ENCODE measurements around the gene PPP2R3A.

PPP2R3A gene

DNA sequence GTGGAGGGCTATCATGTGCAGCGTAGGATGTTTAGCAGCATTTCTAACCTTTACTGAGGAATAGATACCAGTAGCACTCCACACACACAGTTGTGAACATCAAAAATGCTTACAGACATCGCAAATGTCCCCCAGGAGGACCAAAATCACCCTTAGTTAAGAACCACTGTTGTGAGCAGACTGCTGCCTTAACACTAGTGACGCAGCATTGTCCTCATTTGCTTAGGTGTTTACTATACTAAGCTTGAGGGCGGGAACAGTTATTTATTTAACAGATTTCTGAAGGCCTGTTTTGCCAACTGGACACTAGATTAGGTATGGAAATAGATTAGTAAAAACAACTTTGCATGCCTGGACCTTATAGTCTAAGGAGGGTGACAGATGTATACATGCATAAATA lies 2.3 kb downstream of the PPP2R3A start:
- no peak for DNase-seq (ENCODE audit: low spot score)

DNA sequence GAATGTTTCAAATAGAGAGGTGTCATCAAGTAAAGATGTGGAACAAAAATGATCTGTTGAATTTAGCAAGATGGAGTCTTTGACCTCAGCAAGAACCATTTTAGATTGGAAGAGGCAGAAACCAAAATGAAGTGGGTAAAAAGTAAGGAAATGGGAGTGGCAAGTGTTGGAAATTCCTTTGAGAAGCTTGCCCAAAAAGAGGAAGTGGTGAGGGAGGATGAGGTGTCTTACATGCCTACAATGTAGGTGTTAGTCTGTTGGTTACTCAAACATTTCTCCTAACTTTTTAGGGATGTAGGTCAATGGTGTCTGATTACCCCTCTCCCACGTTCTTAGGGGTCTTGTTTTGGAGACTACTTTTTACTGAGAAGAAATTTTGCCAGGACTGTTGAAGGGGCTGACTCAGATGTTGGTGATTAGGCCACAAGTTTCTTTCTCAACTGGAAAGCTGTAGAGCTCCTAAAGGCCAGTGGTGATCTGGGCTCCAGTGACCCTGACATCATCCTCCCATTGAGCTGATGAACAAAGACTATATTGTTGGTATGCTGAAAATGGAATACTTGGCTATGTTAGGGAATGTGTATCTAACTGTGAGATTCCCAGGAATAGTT lies 5.1 kb downstream of the PPP2R3A start:
- peak; percentile 13 for DNase-seq (ENCODE audit: low spot score)

DNA sequence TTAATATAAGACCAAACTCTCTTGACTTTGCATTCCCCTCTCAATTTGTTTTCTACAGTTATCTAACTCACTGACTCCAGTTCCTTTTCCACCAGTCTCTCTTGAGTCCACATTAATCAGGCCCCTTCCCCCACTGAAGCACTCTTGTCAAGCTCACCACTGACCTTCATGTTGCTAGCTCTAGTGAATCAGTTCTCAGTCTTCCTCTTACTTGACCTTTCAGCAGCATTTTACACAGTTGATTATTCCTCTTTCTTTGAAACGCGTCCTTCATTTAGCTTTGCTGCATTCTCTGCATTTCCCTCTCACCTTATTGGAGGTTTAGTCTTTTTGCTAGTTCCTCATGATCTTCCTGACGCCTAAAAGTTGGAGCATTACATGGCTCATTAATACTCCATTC lies 8.3 kb downstream of the PPP2R3A start:
- DNase-seq (ENCODE audit: low spot score) = no peak

DNA sequence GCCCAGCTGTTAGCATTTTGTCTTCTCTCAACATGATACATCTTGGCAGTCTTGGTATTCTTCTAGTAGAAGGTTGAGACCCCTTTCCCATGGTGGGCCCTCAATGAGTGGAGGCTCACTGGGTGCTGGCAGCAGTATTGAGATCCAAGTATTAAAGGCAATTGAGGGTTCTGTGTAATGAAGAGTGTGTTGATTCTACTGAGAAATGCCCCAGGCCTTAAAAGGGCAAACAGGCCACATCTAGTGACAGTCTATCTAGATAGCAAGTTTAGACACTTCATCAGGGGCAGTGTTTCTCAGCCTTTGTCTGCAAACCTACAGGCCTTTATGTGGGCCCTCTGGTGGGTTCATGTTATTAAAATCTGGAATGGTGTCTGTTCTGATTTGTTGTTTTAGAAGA lies 9.5 kb downstream of the PPP2R3A start:
- DNase-seq (ENCODE audit: low spot score) = no peak

DNA sequence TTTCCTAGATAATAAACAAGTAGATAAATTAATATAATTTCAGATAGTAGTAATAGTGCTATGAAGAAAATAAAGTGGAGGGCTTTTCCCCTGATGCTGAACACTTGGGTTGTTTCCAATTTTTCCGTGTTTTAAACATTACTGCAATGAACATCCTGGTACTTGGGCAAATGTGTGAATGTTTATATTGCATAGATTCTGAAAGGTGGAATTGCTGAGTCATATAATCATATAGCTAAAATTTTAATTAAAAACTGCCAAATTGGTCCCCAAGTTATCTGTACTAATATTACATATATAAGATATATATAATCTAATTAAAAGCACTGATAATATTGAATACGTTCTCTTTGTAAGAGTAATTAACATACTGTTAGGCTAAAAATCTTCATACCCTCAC lies 10.0 kb downstream of the PPP2R3A start:
- DNase-seq (ENCODE audit: low spot score) = no peak

DNA sequence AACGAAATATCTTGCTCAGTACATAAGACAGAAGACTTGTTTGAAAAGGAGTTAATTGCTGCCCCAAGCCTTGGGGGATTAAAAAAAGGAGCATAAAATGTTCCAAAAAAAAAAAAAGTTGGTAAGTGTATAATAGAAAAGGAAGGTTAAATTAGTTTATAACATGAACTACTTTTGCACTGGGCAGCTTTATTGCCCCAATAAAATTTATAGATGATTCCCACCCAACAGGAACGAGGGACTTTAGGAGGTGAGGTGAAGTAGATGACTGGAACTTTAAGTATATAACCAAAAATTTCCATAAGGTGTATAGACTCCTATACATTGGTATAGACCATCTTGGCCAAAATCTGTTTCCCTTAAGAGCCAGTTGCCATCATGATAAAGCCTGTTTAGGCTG lies 14.8 kb downstream of the PPP2R3A start:
- no peak for DNase-seq (ENCODE audit: low spot score)

DNA sequence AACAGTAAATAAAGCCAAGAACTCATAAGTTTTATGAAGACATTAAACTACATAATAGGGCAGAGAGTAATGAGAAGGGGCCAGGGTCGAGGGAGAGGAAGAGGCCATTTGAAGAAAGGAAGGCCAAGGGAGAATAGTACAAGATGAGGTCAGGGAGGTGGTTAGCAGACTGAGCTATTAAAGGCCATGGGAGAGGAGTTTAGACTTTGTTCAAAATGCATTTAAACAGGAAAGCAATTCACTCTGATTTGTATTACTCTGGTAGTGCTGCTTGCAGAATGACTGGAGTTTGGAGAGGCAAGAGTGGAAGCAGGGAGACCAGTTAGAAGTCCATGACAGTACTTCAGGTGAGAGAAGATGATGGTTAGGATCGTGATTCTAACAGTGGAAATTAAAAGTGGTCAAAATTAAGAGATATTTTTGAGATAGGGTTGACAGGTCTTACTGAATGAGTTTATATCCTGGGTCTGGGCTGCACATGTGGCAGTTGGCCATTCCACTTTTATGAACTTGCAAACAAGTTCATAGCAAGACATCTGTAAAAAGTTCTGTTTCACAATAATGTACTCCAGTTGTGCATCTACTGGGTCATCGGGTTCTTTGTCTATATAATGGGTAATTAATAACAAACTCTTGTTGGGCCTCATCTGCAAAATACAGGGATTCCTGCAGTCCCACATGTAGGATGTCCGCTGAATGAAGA lies 16.3 kb downstream of the PPP2R3A start:
- DNase-seq (ENCODE audit: low spot score) = no peak

DNA sequence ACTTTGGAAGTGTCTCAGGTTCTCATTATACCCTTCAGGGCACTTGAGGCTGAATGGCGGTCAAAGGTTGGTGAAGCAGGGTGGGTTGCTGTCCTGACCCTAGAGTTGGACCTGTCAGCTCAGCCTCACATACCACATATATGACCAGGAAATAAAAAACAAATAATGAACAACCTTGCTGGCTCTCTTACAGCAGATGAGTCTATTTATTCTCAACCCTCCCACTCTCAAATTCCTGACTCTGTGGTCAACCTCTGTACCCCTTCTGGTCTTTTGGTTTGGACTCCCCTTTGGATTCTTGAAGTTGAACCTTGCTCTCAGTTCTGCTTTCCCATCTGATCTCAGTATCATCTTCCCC lies 16.9 kb downstream of the PPP2R3A start:
- peak; percentile 16 for DNase-seq (ENCODE audit: low spot score)

DNA sequence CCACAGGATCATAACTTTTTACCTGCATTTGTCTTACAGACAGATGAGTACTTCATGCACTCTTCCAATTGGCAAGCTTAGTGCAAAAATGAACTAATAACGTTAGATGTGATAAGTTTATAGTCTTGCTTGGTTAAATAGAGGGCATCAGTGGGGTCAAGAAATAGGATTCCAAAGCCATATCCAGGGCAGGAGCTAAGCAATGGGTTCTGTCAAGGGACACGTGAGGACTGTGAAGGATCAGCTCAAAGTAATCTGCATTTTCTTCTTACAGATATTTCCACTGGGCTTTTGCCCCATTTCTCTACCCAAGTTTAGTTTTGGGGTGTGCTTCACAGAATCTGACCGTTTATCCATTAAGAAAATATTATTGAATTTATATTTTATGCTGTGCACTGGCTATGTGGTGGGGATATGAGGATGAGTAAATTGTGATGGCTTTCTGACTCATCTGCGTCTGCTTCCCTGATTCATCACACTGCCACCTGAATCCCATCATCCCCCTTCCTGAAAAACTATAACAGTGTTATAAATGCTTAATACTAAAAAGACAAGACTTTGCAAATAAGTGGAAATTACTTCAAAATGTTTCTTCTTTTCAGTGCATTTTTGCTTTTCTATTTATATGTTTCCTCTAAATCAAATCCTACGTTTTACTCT lies 17.5 kb downstream of the PPP2R3A start:
- peak; percentile 52 for DNase-seq (ENCODE audit: low spot score)

DNA sequence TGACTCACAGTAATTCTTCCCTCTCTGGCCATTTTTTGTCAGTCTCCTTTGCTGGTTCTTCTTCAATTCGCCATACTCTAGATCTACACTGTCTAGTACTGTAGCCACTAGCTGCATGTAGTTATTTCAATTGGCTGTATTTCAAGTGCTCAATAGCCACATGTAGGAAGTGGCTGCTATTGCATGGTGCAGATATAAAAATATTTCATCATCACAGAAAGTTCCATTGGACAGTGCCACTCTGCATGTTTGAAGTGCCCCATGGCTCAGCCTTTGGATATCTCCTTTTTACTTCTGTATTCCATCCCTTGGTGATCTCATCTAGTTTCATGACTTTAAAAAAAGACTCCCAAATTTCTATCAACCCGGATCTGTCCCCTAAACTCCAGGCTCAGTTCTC lies 22.1 kb downstream of the PPP2R3A start:
- DNase-seq (ENCODE audit: low spot score) = no peak

DNA sequence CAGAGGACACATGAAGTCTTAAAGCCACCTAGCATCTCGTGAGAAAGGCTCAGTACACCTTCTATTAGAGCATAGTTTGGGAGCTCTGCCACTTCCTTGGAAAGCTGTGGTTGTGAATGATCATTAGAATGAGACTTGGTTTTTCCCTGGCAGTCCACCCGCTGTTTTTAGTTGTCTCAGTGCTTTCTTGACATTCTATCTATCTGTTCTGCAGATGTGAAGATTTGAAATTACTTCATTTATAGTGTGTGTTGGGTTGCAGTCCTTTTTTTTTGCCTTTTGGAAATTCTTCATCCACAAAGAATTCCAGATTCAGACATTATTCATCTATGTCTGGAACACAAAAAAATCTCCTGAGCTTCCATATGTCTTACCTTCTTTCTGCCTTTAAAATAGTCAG lies 23.7 kb downstream of the PPP2R3A start:
- peak; percentile 47 for DNase-seq (ENCODE audit: low spot score)

DNA sequence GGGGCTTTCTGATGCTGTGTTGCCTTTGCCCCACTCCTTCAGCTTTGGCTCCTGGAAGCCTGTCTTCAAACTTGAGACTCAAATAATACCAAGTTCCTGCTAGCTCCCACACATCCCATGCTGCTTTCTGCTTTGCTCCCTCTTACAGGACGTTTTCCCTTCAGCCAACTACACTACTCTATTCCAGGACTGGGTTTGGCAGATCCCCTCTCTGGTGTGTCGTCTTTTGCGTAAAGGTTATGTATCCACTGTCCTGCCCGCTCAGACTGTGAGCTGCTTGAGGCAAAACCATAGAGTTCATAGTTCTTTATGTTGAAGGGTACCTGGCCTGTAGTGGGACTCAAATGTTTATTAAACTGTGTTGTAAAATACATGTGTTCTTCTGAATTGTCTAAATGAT lies 25.4 kb downstream of the PPP2R3A start:
- no peak for DNase-seq (ENCODE audit: low spot score)

DNA sequence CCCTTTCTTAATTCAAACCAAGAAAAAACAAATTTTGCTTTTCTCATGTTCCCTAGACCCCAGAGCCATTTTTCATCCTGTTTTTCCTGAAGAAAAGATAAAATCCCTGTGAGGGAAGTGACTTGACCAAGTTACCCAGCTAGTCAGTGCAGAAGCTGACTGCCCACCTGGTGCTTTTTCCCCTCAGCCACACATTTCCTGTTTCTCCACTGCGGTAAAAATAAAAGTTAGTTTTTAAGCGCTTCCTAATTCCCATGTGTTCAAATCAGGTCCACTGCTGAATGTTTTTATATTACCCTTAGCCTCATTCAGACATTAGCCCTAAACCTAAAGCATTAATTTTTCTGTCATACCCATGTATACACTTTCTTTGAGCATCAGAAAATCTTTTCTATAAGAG lies 26.1 kb downstream of the PPP2R3A start:
- no peak for DNase-seq (ENCODE audit: low spot score)

DNA sequence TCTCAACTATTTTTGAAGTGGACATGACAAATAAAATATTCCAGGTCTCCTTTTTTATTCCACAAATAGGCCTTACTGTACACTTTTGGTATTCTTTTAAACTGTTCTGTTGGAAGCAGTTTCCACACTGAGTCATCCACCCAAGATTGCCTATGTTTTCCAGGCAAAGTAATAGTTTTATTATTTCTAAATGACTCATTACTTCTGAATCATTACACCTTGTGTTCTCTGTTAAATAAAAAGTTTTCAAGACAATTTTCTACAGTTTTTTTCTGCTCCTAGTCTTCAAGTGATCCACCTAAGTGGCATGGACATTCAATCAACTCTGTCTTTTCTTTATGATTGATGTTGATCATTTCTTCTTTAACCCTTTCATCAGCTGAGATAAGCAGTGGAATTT lies 26.5 kb downstream of the PPP2R3A start:
- peak; percentile 60 for DNase-seq (ENCODE audit: low spot score)

DNA sequence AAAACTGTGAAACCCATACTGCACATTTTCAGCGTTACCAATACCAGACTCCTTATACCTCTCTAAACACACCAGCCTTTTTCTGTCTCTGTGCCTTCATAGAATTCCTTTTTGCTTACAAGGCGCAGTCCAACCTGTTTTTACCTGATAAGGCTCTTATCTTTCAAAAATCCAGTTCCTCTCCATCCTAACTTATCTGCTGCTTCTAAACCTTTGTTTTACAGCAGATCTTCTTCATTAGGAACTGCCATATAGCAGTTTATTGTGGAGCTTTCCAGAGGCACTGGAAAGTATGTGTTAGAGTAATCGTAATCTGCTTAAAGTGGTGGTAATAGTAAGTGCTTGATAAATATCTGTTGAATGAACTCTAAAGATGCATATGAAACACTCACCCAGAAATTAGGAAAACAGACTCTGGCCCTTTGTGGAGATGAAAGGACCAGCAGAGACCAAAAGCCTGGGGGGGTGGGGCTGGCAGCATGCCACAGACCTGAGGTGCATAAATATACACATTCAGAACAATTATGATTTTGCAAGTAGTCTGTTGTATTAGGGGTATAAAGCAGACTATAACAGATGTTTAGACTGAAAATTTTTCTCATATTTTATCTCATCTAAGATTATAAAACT lies 29.3 kb downstream of the PPP2R3A start:
- DNase-seq (ENCODE audit: low spot score) = no peak

DNA sequence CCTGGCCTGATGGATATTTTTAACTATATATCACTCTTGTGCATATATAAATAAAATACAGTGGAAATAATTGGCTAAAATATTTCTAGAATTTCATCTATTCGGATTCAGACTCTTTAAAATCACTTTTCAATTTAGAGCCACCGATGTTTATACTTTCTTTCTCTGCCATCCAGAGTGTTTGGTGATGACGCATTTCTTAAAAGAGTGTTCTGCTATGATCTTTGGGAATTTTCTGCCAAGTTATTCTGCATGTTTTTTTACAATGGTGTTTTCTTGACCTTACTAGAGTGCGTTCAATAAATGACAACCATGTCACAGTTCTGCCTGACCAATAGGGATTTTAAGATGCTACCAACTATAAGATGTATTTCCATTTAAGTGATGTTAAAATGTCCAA lies 30.2 kb downstream of the PPP2R3A start:
- no peak for DNase-seq (ENCODE audit: low spot score)

DNA sequence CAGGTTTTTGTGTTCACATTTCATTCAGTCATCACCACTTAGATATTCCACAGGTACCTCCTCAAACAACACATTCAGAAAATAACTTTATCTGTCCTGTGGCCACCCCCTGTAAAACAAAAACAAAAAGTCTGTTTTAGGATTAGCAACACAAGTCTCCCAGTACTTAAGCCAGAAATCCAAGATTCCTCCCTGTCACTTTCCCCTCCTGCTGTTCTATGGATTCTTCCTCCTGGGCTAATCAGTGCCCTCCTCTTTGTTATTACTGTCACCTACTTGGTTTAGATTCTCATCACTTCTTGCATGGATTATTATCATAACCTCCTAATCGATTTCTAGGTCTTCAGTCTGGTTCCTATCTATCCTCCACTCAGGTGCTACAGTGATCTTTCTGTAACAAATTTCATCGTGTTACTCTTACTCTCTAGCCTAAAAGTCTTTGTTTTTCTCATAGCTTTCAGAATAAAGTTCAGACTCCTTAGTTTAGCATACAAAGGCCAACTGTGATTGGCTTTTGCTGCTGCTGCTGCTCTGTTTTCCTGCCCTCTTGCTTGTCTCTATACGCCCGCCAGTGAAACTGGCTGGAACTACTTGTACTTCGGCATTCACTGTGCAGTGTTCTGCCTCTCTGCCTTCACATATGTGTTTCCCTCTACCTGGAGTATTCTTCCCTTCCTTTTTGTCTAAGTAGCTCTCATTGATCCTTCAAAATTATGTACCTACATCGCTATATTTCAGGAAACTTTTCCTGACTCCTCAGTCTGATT lies 32.2 kb downstream of the PPP2R3A start:
- DNase-seq (ENCODE audit: low spot score) = no peak

DNA sequence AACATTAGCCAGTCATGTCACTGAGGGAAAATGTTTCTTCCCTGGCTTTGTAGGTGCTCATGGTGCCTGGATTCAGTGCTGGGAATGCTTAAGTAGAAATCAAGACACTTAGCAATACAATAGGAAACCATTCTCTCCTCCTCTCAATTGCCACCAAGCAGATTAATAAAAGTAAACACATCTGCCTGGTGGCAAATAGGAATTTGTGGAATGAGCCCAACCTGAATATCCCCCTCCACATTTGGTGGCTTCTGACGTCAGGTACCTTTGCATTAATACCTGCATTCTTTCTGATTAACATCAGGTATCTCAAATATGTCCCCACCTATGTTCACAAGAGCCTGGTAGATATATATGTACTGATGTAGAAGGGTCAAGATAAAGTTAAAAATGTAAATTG lies 42.7 kb downstream of the PPP2R3A start:
- no peak for DNase-seq (ENCODE audit: low spot score)

DNA sequence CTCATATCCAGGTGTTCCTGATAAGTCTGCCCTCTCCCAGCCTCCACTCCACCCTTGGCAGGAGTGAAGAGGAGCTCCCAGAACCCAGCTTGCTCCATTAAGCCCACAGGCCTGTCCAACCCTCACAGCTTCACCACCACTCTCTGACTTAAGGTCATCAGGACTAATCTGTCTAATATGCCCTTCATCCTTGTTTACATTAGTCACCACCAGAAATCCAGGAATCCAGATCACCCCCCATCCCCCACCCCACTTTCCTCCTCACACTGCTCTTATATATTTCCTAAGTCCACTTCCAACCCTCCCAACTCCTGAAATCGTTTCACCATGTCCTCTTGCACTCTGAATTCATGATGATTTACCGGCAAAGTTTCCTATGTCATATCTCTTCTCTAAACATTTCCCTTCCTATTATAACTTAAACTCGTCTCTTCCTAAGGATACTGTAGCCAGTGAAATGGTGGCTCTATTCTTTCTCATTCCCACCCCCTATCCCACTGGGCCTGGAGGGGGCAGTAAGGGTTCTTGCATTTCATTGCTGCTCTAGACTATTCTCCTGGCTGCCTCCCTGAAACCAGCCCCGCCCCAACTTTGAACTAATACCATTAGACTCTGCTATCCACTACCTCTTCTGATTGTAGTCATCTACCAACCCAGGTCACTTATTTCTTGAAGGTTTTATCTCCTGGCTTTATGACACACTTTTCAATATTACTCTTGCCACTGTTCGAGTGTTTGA lies 43.4 kb downstream of the PPP2R3A start:
- no peak for DNase-seq (ENCODE audit: low spot score)

DNA sequence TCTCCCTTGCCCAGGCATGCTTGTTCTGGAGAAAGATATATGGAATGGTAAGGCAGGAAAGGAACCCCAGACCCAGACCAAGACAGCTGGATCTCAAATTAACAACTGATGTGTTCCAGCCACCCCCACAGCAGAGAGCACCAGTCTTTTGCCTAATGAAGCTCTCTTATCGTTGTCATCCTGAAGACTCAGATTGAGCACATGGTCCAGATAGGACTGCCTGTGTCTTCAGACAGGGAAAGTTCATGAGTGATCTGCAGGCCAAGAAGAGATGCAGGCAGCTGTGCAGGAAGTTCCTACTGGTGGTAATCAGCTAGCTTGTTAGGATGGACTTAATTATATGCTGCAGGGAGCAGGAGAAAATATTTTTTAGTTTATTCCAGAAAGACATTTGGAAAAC lies 53.3 kb downstream of the PPP2R3A start:
- peak; percentile 26 for DNase-seq (ENCODE audit: low spot score)

DNA sequence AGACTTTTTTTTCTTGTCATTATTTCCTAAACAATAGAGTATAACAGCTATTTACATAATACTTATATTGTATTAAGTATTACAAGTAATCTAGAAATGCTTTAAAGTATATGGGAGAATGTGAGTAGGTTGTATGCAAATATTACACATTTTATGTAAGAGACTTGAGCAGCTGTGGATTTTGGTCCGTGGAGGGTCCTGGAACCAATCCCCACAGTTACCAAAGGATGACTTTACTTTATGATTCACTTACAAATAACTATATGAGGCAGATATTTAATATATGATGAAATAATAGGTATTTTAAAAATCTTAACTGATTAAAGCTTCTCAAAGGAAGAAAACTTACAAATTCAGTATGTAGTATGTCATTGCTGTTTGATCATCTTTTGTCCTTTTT lies 56.3 kb downstream of the PPP2R3A start:
- no peak for DNase-seq (ENCODE audit: low spot score)
